HK-2 (cell line): Measurements from ENCODE around the gene GAS2L2.
"Not testable (repeated sequence)": the region's sequence is repeated elsewhere in the genome, so short reads cannot be mapped to it uniquely, and the experiment has no call there.

Experiments
- DNase-seq: peaks from one replicate; pipeline ENCODE4 v3.0.0-alpha.2; 2018; ENCODE audit not compliant: unreplicated experiment

GAS2L2 gene

DNA sequence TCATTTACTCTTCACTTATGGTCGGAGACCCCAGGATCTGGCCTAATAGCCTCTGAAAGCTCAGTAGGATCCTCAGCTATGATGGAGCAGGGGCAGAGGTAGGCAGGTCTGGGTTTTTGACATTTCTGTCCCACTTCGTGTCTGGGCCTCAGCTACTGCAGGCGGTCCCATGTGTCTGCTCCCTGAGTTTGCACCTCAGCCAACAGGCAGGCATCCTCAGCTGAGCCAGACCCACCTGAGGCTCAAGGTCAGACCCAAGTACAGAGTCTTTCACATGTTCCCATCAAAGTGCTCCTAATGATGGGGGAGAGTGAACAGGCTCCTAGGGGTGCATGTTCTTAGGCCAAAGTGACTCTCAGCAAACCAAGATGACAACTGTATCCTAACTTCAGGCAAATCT, 24.5 kb downstream of the GAS2L2 start:
- DNase-seq: no peak

DNA sequence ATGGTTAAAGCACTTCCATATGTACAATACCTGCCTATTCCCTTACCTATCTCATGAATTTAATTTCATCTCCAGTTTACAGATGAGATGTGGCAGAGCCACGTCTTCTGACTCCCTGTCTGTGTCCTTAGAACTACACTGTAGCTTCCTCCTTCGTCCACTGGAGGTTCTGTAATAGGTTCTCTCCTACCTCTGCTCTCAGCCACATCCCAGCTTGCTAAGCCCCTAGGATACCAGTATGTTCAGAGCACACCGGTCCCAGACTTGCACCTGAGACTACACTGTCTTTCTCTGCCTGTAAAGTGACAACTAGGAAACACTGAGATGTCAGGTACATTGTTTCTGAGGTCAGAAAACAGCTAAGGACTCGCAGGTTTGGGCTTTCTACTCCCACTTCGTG, 25.4 kb downstream of the GAS2L2 start:
- DNase-seq: no peak

DNA sequence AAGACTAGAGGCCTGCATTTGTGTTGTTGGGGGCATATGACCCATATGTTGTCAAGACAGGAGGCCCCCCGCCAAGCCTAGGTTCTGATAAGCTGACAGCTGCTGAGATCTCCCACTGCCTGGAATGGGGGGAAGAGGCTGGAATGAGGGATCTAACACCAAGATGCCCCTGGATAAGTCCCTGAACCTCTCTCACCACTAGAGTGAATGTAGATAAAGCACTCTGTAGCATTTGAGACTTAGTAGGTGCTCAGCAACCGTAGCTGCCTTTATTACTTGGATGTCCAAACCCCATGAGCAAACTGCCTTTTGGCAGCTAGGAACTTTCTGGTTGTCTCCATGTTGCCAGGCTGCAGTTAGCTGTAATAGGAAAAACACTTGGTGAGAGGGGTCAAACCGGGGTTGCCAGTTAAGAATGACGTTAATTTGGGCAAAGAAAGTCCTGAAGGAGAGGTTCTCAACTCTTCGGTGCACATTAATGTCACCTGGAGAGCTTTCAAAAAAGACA, 26.0 kb downstream of the GAS2L2 start:
- no peak for DNase-seq

DNA sequence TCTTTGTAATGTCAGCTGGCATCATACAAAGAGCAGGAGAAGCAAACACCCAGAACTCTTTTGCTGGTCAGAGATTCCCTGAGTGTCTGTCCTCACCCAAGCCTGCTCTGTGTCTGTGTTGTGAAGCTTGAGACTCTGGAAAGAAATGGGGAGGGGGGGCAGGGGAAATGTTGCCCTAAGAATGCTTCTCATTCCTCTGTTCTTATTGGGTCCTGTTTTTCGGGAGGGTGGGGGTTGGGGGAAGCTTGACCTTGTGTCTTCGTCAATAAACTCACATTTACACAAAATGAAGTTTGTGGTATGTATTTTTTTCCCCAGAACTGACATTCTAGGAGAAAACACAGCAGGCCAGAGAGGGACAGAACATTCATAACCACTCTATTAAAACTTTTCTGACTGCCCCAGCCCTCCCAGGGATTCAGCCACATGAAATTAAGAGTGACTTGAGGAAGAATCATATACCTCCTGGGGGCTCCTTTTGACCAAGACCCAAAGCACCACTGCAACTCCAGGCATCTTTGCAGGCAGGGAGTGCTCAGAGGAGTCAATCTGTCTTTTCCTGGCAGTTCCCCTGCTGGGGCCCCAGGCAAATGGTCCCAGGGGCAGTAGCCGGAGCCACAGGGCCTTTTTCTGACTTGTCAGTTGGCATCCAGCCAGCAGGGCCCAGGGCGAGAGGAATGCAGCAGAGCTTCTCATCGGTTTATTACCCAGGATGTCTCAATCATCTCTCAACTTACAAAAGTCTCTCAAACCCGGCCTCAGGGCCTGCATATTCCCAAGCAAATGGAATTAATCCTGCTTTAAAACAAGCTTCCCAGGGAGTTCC, 26.7 kb downstream of the GAS2L2 start:
- peak; percentile 79 for DNase-seq

DNA sequence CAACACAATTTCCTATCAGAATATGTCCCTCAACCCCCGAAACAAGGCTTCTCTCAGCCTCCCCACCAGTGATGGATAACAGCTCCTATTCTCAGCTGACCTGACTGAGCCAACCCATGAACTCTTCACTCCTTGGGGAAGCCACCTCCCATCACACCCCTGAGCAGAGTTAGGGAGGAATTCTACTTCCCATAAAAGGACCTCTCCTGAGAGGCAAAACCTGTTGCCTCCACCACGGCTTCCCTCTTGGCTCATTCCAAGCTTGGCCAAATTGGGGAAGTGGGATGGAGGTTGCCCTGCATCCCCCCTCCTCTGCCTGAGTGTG, 27.3 kb downstream of the GAS2L2 start:
- DNase-seq: no peak

DNA sequence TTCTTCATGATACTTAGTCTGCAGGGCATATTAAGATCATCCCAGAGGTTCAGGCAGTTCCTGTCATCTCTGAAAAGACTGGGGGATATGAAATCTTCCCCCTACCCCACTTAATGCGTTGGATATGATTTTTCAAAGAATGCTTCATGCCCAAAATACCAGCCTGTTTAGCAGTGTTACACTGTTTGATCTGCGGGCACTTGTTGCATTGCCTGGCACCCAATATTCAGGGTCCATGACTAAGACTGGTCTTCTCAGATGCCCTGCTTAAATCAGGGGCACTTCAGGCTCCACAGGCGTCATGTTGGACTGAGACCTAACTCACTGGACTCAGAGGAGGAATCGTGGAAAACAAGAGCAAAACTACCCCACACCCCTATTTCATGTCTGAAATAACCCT, 28.0 kb downstream of the GAS2L2 start:
- DNase-seq: no peak

DNA sequence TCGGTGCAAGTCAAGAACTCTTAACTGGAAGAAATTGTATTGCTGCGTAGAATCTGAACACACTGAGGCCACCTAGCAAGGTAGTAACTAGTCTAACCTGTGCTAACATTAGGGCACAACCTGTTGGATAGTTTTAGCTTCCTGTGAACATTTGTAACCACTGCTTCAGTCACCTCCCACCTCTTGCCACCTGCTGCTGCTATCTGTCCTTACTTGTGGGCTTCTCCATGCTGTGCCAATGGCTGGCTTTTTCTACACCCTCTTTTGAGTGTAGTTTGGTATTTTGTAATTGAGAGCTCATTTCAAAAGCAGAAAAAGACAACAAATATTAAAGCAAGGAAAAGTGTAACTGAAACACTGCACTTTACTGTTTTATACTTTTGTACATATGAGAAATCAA, 29.3 kb downstream of the GAS2L2 start:
- no peak for DNase-seq

DNA sequence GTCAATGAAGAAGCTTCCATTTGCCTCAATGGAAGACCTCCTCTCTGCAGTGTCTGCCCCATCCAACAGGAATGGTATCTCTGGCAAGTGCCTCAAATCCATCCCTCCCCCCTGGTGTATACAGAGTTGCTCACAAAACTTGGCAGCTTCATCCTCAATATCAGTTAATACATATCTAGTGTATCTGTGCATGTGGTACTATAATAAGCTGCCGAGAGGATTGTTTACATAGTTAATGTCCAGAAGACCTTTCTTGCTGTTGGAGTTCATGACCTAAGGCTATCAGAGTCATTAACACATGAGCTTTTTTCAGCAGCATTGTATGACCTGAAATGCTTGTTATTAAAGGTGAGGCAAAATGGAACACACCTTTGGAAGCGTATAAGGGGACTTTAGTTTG, 35.6 kb downstream of the GAS2L2 start:
- no peak for DNase-seq

DNA sequence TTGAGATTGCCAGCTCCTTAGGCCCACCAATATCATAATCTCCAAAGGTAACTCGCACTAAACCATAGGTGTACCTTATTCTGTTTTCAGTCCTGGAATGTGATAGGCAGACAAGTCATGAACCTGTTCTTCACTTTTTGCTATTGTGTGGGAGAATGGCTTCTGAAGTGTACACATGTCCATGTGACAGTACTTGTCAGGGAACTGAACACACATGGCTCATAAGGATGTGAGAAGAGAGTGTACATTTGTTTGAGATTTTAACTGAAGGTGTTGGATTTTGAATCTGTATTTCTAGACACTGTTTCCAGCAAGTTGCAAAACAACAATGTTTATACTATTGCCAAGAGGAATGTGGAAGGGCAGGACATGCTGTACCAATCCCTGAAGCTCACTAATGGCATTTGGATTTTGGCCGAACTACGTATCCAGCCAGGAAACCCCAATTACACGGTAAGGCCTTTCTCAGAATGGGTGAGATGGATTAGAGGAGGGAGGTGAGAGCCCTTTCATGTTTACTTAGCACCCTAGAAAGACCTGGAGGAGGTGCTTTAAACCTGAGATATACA, 36.1 kb downstream of the GAS2L2 start:
- DNase-seq: no peak

DNA sequence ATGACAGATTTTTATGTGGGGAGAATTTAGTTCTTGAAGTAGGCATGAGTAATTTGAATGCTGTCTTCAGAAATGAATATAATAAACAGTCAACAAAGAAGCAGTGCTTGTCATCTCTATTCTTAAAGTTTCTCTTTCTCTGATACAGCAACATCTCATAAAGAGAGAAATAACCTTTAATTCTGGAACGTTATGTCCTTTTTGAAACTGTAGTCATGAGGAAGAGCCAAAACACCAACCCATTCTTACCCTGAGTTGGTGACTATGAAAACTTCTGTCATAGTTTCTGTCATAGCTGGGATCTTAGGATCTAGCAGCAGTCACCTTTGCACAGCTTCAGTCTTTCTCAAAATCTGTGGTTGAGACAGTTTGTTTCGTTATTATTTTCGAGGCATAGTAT, 36.9 kb downstream of the GAS2L2 start:
- DNase-seq: no peak

DNA sequence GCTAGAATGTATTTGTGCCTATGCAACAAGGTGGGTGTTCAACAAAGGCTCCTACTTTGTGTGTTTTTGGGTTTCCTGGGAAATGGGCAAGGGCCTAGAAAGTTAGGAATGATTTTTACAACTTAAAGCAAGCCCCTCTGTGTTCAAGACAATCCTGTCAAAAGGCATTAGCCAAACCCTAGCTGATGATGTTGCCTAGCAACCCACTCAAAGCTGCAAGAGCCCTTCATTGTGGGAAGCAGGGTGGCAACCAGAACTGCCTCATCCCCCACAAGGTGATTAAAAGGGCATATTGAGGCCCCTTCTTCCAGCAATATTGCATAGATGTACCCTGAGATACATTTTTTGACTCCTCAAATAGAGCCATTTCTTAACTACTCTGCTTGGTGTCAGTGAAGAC, 37.6 kb downstream of the GAS2L2 start:
- no peak for DNase-seq

DNA sequence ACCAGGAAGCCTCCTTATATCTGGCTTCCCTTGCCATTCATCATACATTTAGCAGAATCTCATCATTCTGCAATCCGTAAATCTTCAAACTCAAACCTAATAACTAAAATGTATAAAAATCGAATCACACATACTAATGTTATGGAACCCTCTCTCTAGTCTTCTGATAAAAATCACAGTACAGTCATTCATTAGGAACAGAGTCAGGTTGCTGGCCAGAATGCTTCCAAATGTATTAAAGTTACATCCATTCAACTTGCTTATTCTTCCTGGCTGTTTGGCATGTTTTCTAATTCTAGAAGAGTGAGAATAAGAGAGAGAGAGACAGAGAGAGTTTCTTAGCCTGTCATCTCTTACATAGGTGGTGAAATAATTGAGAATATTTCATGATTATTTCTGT, 38.1 kb downstream of the GAS2L2 start:
- DNase-seq: no peak

DNA sequence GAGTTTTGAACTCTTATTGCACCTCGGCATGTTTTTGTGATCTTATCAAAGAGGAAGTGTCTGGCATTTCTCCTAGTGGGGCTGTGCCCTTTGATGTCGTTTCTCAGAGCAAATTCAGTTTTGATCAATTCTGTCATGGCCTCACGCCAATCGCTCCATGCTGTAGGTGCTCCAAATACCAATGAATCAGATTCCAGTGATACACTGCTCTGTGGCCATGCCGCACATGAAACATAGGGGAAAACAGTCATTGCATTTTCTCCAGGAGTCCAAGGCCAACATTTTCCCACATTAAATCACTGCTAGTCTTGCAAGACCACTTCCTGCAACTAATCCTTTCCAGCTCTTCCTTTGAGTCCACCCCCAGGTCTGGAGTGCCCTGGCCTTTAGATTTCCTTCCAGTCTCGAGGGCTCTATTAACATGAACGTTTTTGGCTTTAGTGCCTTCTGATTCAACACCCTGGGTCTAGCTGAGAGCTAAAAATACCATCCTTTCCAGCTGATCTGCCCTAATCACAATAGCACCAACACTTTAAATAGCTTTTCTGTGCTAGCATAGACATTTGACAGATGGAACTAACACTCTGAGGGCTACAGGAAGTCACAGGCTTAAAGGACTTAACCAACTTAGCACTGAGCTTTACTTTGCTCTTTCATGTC, 39.8 kb downstream of the GAS2L2 start:
- DNase-seq: no peak

DNA sequence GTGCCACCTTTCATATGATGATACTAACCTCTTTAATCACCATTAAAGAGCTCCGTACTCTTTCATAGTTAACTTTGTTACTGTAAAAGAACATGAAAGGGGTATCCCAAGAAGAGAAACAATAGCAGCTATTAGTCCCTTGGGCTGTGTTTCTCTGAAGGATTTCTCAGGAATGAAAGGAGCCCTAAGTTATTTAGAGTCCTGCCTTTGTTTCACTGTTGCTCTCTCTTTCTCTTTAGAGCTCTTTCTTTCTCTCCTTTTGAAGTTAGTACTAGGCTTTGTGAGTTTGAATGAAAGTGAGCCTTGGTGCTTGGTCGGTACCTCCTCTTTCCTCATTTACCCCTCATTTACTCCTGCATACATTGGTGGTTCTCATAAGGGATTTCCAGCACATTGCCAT, 42.1 kb downstream of the GAS2L2 start:
- DNase-seq: no peak

DNA sequence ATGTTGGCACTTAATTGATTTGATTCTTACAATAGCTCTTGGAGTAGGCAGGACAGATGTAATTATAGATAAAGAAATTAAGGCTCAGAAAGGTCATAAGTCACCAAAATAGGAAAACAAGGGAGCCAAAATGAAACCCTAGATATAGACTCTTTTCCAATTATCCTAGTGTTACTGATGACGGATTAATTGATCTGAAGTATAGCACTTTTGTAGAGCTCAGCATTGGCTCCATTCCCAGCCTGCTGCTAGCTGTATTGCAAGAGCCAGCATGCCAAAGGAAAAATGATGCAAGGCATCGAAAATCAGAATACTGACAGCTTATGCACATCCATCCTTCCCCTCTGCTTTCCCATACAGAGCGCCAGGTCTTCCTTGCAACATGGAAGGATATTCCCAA, 43.2 kb downstream of the GAS2L2 start:
- DNase-seq: no peak

DNA sequence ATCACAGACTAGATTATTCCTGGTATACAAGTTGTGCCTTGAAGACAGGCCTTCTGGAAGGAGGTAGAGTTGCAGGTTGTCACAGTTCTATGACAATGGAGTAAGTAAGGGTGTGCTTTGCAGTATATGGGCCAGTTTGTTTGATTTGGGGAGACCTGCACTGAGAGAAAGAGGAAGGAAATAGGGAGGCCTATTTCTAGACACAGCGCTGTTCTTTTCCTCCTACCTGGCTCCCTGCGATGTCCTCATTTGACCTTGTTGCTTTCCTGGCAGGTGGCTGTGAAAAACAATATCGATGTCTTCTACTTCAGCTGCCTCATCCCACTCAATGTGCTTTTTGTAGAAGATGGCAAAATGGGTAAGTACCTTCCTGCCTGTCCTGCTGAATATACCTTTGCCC, 44.1 kb downstream of the GAS2L2 start:
- no peak for DNase-seq

DNA sequence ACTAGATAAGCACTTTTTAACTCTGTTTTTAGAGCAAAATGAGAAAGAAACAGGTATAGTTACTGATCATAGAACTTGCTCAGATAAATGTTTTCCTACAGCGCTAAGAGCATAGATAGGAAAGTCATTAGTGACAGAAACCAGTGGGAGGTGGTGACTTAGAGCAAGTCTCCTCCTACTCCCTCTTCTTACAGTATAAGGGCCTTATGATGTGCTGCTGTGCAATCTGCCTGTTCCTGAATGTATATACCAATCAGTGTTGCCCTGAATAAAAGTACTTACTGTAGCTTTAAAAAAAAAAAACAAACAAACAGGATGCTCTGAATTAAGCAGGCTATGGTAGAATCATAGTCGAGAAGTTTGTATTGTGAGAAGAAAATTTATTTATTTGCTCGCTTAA, 44.9 kb downstream of the GAS2L2 start:
- no peak for DNase-seq

DNA sequence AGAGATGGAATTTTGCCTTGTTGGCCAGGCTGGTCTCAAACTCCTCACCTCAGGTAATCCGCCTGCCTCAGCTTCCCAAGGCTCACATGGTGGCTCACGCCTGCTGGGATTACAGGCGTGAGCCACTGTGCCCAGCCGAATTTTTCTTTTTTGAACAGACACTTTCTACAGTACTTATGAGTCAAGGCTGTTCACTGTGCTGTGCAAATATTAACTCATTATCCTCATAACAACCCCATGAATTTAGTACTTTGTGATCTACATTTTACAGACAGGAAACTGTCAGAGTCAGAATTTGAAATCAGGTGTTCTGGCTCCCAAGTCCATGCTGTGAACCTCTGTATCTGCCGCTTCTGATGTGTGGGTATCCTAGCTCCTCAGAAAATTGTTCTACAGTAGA, 47.3 kb downstream of the GAS2L2 start:
- no peak for DNase-seq

DNA sequence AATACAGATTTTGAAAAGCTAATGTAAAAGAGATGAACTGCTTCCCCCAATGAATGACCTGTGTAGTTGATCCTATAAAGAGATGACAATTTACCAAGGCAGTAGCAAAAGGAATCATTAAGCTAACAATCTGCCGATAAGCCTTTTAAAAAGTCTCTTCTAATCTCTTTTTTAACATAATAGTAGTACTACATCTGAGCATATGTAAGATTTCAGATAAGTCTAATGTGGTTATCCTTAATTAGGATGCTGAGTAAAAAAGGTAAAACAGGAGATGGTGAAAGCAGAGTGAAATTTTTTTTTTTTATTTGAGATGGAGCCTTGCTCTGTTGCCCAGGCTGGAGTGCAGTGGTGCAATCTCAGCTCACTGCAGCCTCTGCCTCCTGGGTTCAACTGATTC, 47.8 kb downstream of the GAS2L2 start:
- no peak for DNase-seq

DNA sequence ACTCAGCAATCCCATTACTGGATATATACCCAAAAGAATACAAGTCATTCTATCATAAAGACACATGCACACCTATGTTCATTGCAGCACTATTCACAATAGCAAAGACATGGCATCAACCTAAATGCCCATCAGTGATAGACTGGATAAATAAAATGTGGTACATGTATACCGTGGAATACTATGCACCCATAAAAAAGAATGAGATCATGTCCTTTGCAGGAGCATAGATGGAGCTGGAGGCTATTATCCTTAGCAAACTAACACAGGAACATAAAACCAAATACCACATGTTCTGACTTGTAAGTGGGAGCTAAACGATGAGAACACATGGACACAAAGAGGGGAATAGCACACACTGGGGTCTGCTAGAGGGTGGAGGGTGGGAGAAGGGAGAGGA, 49.7 kb downstream of the GAS2L2 start:
- not testable (repeated sequence) for DNase-seq

DNA sequence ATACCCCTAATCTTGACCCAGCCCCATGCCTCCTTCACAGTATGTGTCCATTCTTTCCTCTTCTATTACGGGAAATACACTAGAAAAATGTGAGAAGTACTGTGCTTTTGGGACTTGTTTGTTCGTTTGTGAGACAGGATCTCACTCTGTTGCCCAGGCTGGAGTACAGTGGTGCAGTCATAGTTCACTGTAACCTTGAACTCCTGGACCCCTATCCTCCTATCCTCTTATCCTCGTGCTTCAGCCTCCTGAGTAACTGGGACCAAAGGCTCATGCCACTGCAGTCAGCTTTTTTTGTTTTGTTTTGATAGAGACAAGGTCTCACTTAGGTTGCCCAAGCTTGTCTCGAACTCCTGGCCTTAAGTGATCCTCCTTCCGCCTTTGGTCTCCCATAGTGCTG, 51.5 kb downstream of the GAS2L2 start:
- no peak for DNase-seq

DNA sequence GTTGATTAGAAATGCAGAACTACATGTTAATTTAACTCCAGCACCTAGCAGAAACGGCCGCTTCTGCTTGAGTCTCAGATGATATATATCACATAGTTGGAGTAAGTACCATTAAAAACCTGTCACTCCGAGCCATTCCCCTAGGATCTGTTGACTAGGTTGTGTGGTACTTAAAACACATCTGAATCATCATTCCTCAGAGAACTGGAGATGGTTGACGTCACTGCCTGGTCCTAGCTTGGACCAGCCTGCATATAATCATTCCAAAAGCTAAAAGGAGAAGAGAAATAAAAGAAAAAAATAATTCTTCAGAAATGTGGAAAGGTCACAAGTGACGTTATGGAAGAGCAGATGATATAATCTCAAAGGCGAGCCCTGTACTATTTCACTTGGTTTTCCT, 52.9 kb downstream of the GAS2L2 start:
- no peak for DNase-seq

DNA sequence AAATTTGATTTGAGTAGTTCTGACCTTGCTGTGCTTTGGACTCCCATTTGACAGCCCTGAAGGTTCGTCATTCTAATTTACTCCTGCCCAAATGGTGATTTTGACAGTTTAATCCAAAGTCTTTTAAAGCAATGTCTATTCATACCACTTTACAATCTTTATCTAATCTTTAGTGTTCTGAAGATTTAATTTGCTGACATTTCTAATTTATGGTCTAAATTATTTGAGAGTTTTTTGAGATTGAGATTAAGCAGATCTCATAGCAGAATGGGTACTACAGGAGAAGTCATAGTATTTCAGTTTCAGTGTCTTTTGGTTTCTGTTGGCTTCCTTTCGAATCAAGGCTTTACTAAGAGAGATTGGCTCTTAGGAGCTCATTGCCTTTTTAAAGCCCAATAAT, 54.2 kb downstream of the GAS2L2 start:
- no peak for DNase-seq
